GM18870 (cell line): ENCODE measurements around the gene MTA3.
A peak's percentile ranks its signal among the peaks of the same experiment; 100 is the strongest.
"Not testable (repeated sequence)": the region's sequence is repeated elsewhere in the genome, so short reads cannot be mapped to it uniquely, and the experiment has no call there.

Experiments used
- ATAC-seq: cut with Tn5 transposase; IDR thresholded peaks from one replicate; pipeline ENCODE4 v1.9.1; 2021; ENCODE audit warnings: moderate library complexity; ENCODE audit not compliant: unreplicated experiment

MTA3 gene

DNA sequence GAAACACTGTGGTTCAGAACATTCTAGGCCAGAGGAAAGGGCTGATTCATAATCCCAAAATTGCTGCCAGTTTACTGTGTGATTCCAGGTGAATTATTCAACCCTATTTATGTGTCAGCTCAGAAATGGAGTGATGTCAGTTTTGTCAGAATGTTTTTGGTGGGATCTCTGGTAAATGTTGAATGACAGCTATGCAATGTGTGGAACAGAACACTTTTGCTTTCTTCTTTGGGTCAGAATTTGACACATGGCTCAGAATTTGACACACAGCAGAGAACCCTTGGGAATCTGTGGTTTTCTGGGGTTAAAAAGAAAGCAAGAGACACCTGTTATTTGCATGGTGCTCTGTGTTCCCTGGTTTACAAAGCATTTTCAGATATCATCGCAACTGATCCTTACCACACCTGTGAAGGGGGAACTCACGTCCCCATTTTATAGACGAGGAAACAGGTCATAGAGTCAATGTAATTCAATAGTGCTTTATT is 1.6 kb upstream of the MTA3 start:
- ATAC-seq, result peak; percentile 42

DNA sequence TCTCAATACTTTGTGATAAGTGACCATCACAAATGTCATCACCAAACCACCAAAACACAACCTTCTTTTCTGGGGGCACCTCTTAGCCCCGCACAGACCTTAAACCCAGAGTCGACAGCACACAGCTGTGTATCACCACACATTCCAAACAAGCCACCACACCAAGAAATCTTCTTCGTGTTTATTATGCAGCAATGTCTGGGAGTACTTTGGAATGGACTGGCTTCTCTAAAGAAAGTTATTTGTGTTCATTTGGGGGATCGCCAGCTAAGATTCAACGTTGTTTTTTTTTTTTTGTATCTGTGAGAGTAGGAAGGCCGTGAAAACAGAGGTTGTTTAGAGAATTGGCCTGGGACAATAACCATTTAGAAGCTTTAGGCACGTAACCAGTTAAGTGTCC is 1.1 kb upstream of the MTA3 start:
- peak; percentile 14 for ATAC-seq

DNA sequence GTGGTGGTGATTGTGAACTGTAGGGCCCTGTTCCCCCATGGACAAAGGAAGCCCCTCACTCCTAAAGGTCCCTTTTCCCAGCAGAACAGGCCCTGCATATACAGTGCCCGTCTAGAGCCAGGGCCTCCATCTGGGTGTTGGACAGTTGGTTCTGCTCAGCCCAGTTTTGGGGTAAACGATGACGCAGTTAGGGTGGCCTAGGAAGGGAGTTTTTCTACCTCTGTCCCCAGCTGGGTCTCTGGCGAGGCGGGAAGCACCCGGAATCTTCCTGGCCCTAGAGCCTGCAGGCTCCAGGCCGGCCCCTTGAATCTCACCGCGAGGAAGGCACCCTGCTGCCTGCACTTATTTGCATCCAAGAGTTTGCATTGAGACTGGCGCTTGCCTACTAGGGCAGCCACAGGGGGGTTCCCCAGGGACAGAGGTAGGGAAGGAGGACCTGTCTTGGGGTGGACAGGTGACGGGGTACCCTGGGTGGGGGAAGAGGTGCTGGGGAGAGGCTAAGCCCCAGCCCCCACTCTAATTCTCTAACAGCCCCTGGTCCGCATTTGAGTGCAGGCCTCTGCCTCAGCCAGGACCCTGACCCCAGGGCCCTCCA is 529 bp upstream of the MTA3 start:
- ATAC-seq, result peak; percentile 62

- no peak for ATAC-seq
These were observed 782 bp downstream of the MTA3 start for GRCh38 chr2:42569116-42569711.

DNA sequence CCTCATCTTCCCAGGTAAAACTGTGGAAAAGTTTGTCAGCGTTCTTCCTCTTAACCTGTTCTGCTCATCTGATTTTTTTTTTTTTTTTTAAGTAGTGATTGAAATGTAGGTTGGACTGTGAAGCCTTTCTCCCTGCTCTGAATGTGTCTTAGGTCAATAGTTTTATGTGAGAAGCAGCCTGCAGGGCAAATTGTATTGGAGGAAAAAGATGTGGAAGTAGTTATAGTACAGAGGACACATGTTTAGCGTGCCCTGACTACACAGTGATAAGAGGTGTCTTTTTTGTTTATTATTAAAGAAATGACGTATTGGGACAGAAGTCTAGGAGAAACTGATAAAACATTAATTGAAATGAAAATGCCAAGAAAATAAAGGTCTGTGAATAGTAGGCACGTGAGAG is 1.5 kb downstream of the MTA3 start:
- no peak for ATAC-seq

DNA sequence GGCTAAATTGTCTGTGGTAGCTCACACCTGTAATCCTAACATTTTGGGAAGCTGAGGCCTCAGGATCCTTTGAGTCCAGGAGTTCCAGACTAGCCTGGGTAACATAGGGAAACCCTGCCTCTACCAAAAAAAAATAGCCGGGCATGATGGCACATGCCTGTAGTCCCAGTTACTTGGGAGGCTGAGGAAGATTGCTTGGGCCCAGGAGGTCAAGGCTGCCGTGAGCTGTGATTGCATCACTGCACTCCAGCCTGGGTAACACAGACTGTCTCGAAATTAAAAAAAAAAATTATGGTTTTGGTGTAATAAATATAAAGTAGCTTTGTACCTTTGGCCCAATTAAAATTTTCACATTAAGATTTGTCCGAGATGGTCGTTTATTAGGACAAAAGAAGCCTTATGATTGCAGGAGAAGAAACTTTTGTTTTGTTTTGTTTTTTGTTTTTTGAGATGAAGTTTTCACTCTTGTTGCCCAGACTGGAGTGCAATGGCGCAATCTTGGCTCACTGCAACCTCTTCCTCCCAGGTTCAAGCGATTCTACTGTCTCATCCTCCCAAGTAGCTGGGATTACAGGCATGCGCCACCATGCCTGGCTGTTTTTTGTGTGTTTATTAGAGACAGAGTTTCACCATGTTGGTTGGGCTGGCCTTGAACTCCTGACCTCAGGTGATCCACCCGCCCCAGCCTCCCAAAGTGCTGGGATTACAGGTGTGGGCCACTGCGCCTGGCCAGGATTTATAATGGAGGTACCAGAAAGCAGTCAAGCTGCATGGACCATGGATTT is 4.1 kb downstream of the MTA3 start:
- ATAC-seq, result no peak

- ATAC-seq, result no peak
These were observed 4.8 kb downstream of the MTA3 start for GRCh38 chr2:42573256-42573655.

- ATAC-seq, result peak; percentile 72
These were observed 7.1 kb downstream of the MTA3 start for GRCh38 chr2:42575458-42576064.

- no peak for ATAC-seq
These were observed 10.2 kb downstream of the MTA3 start for GRCh38 chr2:42578621-42579020.

DNA sequence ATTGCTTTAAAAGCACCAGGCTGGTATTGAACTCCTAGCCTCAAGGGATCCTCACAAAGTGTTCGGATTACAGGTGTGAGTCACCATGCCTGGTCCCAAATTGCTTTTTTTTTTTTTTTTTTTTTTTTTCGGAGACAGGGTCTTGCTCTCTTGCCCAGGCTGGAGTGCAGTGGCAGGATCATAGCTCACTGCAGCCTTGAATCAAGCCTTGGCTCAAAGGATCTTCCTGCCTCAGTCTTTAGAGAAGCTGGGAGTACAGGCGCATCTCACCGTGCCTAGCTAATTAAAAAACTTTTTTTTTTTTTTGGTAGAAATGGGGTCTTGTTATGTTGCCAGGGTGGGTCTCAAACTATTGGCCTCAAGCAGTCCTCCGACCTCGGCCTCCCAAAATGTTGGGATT is 12.8 kb downstream of the MTA3 start:
- no peak for ATAC-seq

- not testable (repeated sequence) for ATAC-seq
These were observed 16.2 kb downstream of the MTA3 start for GRCh38 chr2:42584628-42585027.

GRCh38 chr2:42585779-42586178 is 17.3 kb downstream of the MTA3 start:
- no peak for ATAC-seq

- no peak for ATAC-seq
These were observed 19.2 kb downstream of the MTA3 start for GRCh38 chr2:42587526-42588117.

GRCh38 chr2:42588121-42588520 is 19.7 kb downstream of the MTA3 start:
- no peak for ATAC-seq

DNA sequence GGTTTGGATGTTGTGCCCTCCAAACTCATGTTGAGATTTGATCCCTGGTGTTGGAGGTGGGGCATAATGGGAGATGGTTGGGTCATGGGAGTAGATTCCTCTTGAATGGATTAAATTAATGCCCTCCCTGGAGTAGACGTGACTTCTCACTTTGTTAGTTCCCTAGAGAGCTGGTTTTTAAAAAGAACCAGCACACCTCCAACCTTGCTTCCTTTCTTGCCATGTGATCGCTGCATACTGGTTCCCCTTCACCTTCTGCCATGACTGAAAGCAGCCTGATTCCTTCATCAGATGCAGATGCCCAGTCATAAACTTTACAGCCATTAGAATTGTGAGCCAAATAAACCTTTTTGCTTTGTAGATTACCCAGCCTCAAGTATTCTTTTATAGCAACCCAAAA is 21.7 kb downstream of the MTA3 start:
- ATAC-seq, result no peak

GRCh38 chr2:42593282-42593681 is 24.9 kb downstream of the MTA3 start:
- no peak for ATAC-seq

- no peak for ATAC-seq
These were observed 30.2 kb downstream of the MTA3 start for GRCh38 chr2:42598656-42599055.

- no peak for ATAC-seq
These were observed 32.6 kb downstream of the MTA3 start for GRCh38 chr2:42601076-42601475.

DNA sequence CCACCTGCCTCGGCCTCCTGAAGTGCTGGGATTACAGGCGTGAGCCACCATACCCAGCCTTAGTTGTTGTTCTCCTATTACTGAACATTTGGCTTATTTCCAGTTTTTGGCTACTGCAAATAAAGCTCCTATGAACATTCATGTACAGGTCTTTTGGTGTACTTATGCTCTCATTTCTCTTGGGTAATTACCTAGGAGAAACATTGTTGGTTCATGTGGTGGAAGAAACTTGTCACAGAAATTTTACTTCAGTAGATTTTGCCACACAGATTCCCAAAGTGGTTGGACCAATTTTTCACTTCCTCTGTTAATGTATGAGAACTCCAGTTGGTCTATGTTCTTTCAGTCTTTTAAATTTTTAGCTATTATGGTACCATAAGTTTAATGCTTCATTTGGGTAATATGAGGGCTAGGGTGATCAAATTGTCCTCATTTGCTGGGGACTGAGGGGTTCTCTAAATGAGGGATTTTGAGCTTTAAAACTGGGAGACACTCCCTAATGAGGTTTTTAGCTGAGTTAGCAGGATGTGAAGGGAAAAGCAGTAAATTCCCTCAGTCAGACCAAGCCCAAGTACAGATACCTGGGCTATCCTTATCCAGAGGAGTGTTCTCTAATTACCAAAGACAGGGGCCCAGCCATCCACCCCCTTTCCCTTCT is 33.9 kb downstream of the MTA3 start:
- ATAC-seq, result no peak

- no peak for ATAC-seq
These were observed 34.4 kb downstream of the MTA3 start for GRCh38 chr2:42602876-42603219.

DNA sequence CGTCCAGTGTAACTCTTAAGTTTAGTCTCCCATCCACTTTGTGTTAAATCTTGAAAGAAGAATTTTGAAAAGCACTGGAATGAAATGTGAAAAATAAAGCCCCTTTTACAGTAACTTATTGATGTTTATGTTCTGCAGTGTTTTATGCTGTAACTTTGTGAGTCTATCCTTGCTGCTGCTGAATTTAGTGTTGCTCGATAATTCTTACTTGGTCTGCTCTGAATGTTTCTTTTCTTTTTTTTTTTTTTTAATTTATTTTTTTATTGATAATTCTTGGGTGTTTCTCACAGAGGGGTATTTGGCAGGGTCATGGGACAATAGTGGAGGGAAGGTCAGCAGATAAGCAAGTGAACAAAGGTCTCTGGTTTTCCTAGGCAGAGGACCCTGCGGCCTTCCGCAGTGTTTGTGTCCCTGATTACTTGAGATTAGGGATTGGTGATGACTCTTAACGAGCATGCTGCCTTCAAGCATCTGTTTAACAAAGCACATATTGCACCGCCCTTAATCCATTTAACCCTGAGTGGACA is 36.0 kb downstream of the MTA3 start:
- not testable (repeated sequence) for ATAC-seq
